ENCODE results near the gene TAS2R38. TPM values are rescaled to one million over a fixed set of nuclear protein-coding genes. Genes with fewer than 3 reads are reported as not detected.

Gene TAS2R38
- total and polyA plus RNA-seq, 8 donors: not detected

DNA sequence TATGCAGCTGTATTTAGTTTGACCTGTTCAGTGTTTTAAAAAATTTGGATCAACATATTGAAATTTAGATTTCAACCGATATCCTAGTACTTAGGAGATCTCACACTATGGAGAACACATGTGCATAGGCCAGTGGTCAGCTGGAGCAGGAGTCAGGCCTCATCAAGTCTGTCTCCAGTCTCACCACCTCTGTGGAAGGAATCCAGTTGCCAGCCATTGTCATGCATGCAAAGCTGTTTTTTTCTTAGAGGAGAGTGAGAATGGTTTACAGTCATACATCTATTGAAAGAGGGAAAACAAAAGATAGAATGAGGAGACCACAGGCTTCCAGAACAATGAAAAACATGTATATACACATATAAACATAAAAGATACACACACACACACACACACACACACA lies 19.2 kb downstream of the TAS2R38 start:
- no peak for DNase-seq
- no peaks in the 10 kb centered on the region for H3K9me3 ChIP-seq
- TF ChIP-seq CTCF (IDR thresholded peaks at IDR 0.05): no peak
- no peaks in the 10 kb centered on the region for H3K27me3 ChIP-seq
- intact Hi-C loops (cut with DNase I; ENCODE audit: low total_unique reads): no loop called here
- H3K36me3 ChIP-seq: no peaks in the 10 kb centered on the region
- no peak overlapping the region for H3K27ac ChIP-seq
- H3K4me1 ChIP-seq: no peaks in the 10 kb centered on the region
- 78 to 89% (median 83%) methylated on average over 1 of the region's 1 CpG for WGBS, 5 donors
- H3K4me3 ChIP-seq: no peak overlapping the region

- intact Hi-C loops (cut with DNase I; ENCODE audit: low total_unique reads): no loop called here
- TF ChIP-seq POLR2AphosphoS5 (IDR thresholded peaks at IDR 0.05): no peak
- TF ChIP-seq CTCF (IDR thresholded peaks at IDR 0.05): no peak
- TF ChIP-seq POLR2A (IDR thresholded peaks at IDR 0.05): no peak
- no peak for TF ChIP-seq EP300 (IDR thresholded peaks at IDR 0.05)
- Histone ChIP-seq H3K4me3 (no peak overlapping the region), H3K4me1 (no peaks in the 10 kb centered on the region), H3K36me3 (no peaks in the 10 kb centered on the region), H3K9me3 (no peaks in the 10 kb centered on the region), H3K27me3 (no peaks in the 10 kb centered on the region), H3K27ac (no peak overlapping the region)
- 79 to 100% (median 89%) methylated on average over 1 of the region's 1 CpG for WGBS, 5 donors
- DNase-seq: no peak
These were observed 21.1 kb downstream of the TAS2R38 start for GRCh38 chr7:141952461-141952860.

DNA sequence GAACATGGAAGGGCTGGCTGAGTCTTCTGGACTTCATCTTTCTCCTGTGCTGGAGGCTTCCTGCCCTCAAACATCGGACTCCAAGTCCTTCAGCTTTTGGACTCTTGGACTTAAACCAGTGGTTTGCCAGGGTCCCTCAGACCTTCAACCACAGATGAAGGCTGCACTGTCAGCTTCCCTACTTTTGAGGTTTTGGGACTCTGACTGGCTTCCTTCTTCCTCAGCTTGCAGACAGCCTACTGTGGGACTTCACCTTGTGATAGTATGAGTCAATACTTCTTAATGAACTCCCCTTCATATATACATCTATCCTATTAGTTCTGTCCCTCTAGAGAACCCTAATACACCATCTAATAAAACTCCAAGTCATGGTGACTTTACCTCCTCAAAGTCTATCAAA lies 22.8 kb downstream of the TAS2R38 start:
- no peak for DNase-seq
- TF ChIP-seq POLR2A (IDR thresholded peaks at IDR 0.05): no peak
- TF ChIP-seq CTCF (IDR thresholded peaks at IDR 0.05): no peak
- no peak for TF ChIP-seq EP300 (IDR thresholded peaks at IDR 0.05)
- no peak for TF ChIP-seq POLR2AphosphoS5 (IDR thresholded peaks at IDR 0.05)
- Histone ChIP-seq H3K27ac (no peak overlapping the region), H3K4me3 (no peak overlapping the region), H3K36me3 (no peaks in the 10 kb centered on the region), H3K4me1 (no peaks in the 10 kb centered on the region), H3K27me3 (no peaks in the 10 kb centered on the region), H3K9me3 (no peaks in the 10 kb centered on the region)
- WGBS, 5 donors: 75 to 90% (median 88%) methylated on average over 1 of the region's 1 CpG
- intact Hi-C loops (cut with DNase I; ENCODE audit: low total_unique reads): no loop called here

- Histone ChIP-seq H3K9me3 (no peaks in the 10 kb centered on the region), H3K27ac (no peak overlapping the region), H3K4me1 (no peaks in the 10 kb centered on the region), H3K4me3 (no peak overlapping the region), H3K36me3 (no peaks in the 10 kb centered on the region), H3K27me3 (no peaks in the 10 kb centered on the region)
- WGBS, 5 donors: 72 to 87% (median 82%) methylated on average over 3 of the region's 3 CpGs
- DNase-seq: no peak
- TF ChIP-seq EP300 (IDR thresholded peaks at IDR 0.05): no peak
- no peak for TF ChIP-seq CTCF (IDR thresholded peaks at IDR 0.05)
- intact Hi-C loops (cut with DNase I; ENCODE audit: low total_unique reads): no loop called here
These were observed 23.7 kb downstream of the TAS2R38 start for GRCh38 chr7:141949911-141950310.

GRCh38 chr7:141949451-141949850 lies 24.1 kb downstream of the TAS2R38 start:
- 33 to 57% (median 44%) methylated on average over 2 of the region's 2 CpGs for WGBS, 5 donors
- DNase-seq: no peak
- no peak for TF ChIP-seq EP300 (IDR thresholded peaks at IDR 0.05)
- TF ChIP-seq CTCF (IDR thresholded peaks at IDR 0.05): no peak
- no peak for TF ChIP-seq POLR2A (IDR thresholded peaks at IDR 0.05)
- no peak for TF ChIP-seq POLR2AphosphoS5 (IDR thresholded peaks at IDR 0.05)
- Histone ChIP-seq H3K27ac (no peak overlapping the region), H3K9me3 (no peaks in the 10 kb centered on the region), H3K4me1 (no peaks in the 10 kb centered on the region), H3K4me3 (no peak overlapping the region), H3K36me3 (no peaks in the 10 kb centered on the region), H3K27me3 (no peaks in the 10 kb centered on the region)
- intact Hi-C loops (cut with DNase I; ENCODE audit: low total_unique reads): no loop called here

All from stomach (tissue), 9 donors.